Measurements from ENCODE around the gene C13orf42.
"Not testable (repeated sequence)": the region's sequence is repeated elsewhere in the genome, so short reads cannot be mapped to it uniquely, and the experiment has no call there.

Gene C13orf42

GRCh38 chr13:51118809-51119431 lies 7.8 kb upstream of the C13orf42 start:
- no peak for DNase-seq

GRCh38 chr13:51113969-51114368 lies 2.9 kb upstream of the C13orf42 start:
- no peak for DNase-seq

GRCh38 chr13:51113186-51113881 lies 2.3 kb upstream of the C13orf42 start:
- DNase-seq = no peak

- no peak for DNase-seq
Observed at GRCh38 chr13:51112771-51113170, 1.7 kb upstream of the C13orf42 start.

- no peak for DNase-seq
Observed at GRCh38 chr13:51111997-51112396, 923 bp upstream of the C13orf42 start.

- DNase-seq = no peak
Observed at GRCh38 chr13:51107996-51108395, 3.1 kb downstream of the C13orf42 start.

- no peak for DNase-seq
Observed at GRCh38 chr13:51105046-51105445, 6.0 kb downstream of the C13orf42 start.

GRCh38 chr13:51101636-51102235 lies 9.3 kb downstream of the C13orf42 start:
- DNase-seq = no peak

- no peak for DNase-seq
Observed at GRCh38 chr13:51097353-51098043, 13.6 kb downstream of the C13orf42 start.

GRCh38 chr13:51096131-51096530 lies 14.9 kb downstream of the C13orf42 start:
- no peak for DNase-seq

GRCh38 chr13:51093574-51093973 lies 17.5 kb downstream of the C13orf42 start:
- DNase-seq = no peak

- DNase-seq = no peak
Observed at GRCh38 chr13:51091839-51092238, 19.2 kb downstream of the C13orf42 start.

- no peak for DNase-seq
Observed at GRCh38 chr13:51083706-51084105, 27.4 kb downstream of the C13orf42 start.

GRCh38 chr13:51080478-51081065 lies 30.5 kb downstream of the C13orf42 start:
- DNase-seq = not testable (repeated sequence)

- no peak for DNase-seq
Observed at GRCh38 chr13:51071493-51071892, 39.6 kb downstream of the C13orf42 start.

GRCh38 chr13:51070005-51070649 lies 40.9 kb downstream of the C13orf42 start:
- DNase-seq = peak; percentile 34

- DNase-seq = no peak
Observed at GRCh38 chr13:51068501-51068900, 42.6 kb downstream of the C13orf42 start.

GRCh38 chr13:51067706-51068105 lies 43.4 kb downstream of the C13orf42 start:
- DNase-seq = no peak

- DNase-seq = no peak
Observed at GRCh38 chr13:51067210-51067701, 43.8 kb downstream of the C13orf42 start.

GRCh38 chr13:51066091-51066831 lies 44.8 kb downstream of the C13orf42 start:
- DNase-seq = no peak

GRCh38 chr13:51065372-51066090 lies 45.5 kb downstream of the C13orf42 start:
- DNase-seq = no peak

Data from DMS79 (cell line).